ENCODE data around the gene GTSF1L.

DNA sequence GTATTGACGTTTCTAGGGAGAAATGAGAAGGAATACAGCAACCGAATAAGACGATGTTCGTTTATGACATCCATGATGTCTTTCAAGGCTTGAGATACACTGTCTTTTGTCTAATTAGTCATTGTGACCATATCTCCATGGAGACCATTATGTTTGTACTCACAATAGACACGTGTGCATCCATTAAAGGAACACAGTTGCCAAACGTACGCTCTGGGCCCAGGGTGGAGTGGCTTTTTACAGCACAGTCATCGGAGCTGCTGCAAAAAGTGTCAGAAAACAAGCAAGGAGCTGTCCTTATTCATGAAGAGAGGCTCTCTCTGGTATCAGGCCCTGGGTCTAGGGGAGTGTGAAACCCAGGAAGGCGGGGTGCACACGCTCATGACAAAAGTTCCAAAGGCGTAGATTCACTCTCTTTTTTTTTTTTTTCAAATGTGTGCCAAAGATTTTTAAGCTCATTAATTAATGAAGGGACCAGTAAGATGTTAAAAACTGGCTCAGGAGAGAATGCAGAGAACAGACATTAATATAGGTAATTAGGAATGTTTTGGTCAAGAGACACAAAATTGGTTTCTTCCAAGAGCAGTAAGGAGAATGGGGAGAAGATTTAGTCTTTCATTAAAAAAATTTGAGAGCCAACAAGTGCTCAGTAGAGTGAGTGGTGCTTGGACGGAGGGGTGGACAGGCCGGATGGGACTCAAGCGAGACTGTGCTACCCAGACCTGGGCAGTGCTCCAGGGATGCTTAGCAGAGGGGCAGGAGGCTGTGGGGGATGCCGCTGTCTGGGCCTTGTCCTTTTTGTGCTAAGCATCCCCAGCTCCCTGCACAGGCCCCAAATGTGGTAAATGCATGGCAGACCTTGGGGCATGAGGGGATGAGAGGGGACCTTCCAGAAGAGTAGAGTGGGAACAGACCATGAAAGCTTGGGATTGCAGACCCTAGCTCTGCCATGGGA, 34.9 kb upstream of the GTSF1L start:
- TF ChIP-seq, protein P1, sequence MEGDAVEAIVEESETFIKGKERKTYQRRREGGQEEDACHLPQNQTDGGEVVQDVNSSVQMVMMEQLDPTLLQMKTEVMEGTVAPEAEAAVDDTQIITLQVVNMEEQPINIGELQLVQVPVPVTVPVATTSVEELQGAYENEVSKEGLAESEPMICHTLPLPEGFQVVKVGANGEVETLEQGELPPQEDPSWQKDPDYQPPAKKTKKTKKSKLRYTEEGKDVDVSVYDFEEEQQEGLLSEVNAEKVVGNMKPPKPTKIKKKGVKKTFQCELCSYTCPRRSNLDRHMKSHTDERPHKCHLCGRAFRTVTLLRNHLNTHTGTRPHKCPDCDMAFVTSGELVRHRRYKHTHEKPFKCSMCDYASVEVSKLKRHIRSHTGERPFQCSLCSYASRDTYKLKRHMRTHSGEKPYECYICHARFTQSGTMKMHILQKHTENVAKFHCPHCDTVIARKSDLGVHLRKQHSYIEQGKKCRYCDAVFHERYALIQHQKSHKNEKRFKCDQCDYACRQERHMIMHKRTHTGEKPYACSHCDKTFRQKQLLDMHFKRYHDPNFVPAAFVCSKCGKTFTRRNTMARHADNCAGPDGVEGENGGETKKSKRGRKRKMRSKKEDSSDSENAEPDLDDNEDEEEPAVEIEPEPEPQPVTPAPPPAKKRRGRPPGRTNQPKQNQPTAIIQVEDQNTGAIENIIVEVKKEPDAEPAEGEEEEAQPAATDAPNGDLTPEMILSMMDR (IDR thresholded peaks at IDR 0.05; ENCODE audit: low read depth, low read length), result no peak
- TF ChIP-seq POLR2A (IDR thresholded peaks at IDR 0.05; ENCODE audit: extremely low read depth, insufficient read length), result no peak
- TF ChIP-seq, protein P2, sequence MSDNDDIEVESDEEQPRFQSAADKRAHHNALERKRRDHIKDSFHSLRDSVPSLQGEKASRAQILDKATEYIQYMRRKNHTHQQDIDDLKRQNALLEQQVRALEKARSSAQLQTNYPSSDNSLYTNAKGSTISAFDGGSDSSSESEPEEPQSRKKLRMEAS (IDR thresholded peaks at IDR 0.05; ENCODE audit: low read depth, low read length), result no peak

Measured in NB4 (cell line).